K562 (cell line): ENCODE measurements around the gene NUP62. TPM values are rescaled to one million over a fixed set of nuclear protein-coding genes. Genes with fewer than 3 reads are reported as not detected.
A peak's percentile ranks its signal among the peaks of the same experiment; 100 is the strongest.

Experiments used
- ATAC-seq: fragments of 200-7000 bp; cut with Tn5 transposase; 3 replicates; pipeline ENCODE4 v1.9.1; 2020; ENCODE audit warnings: moderate library complexity
- BruUV-seq: library from RNA; stranded (reverse); fragments of 400-500 nt; replicated peaks from 2 replicates; lab custom pipeline; 2021; lab: Mats Ljungman, UMichigan
- CTCF ChIA-PET: fragments of 300-600 bp; formaldehyde crosslinking; extraction: SDS; loops from one replicate; lab custom pipeline; 2021; ENCODE audit warnings: low intra/inter-chr PET ratio; lab: Yijun Ruan, JAX
- POLR2A ChIA-PET: fragments of 300-600, 350-650 bp; sonication (Branson Sonifier 250); formaldehyde crosslinking; extraction: SDS; loops from one replicate; lab custom pipeline; 2021; ENCODE audit warnings: antibody characterized with exemption, inconsistent platforms; lab: Yijun Ruan, JAX
- DNase-seq, 4 experiments: peaks; one replicate each; pipeline versions ENCODE4 v3.0.0 to v3.0.0-alpha.2; 2011 to 2018; ENCODE audit warnings: low spot score in 3 of 4, mixed read lengths in 3 of 4; ENCODE audit errors: extremely low read depth in 1 of 4
- FAIRE-seq: peaks from 2 replicates; lab custom pipeline; 2011; peaks lifted over from hg19 to GRCh38; lab: Jason Lieb, UNC
- H2AFZ ChIP-seq: 2 replicates; pipeline ENCODE4 v1.6.0; 2011; ENCODE audit warnings: low read depth, low read length, control low read depth, inconsistent platforms
- H3K27ac ChIP-seq: fragments of 200-600 bp; 3 replicates; pipeline ENCODE4 v1.8.0; 2011; ENCODE audit warnings: low read depth, mild to moderate bottlenecking, control low read depth, inconsistent platforms, low read length, moderate library complexity, mixed read lengths; ENCODE audit errors: extremely low read depth
- H3K27me3 ChIP-seq, 2 experiments: fragments of 300-600 bp in 1 of 2; 2 replicates in 1 of 2; 3 replicates in 1 of 2; pipeline versions ENCODE4 v1.6.0 to v1.8.0; 2011; ENCODE audit warnings: inconsistent platforms in 2 of 2, low read length in 2 of 2, mild to moderate bottlenecking in 1 of 2, mixed read lengths in 1 of 2, moderate library complexity in 1 of 2; ENCODE audit not compliant: control insufficient read depth in 2 of 2, insufficient read depth in 2 of 2
- H3K36me3 ChIP-seq: fragments of 300-600 bp; 3 replicates; pipeline ENCODE4 v1.8.0; 2011; ENCODE audit warnings: mild to moderate bottlenecking, low read length, inconsistent platforms; ENCODE audit not compliant: control insufficient read depth, insufficient read depth
- H3K4me1 ChIP-seq, 2 experiments: fragments of 200-600 bp in 1 of 2; replicated peaks in 1 of 2; 2 replicates in 1 of 2; 3 replicates in 1 of 2; pipeline versions ENCODE4 v1.5.1 to v1.8.0; 2011; ENCODE audit warnings: inconsistent platforms in 2 of 2, low read length in 2 of 2, mild to moderate bottlenecking in 1 of 2, mixed read lengths in 1 of 2, moderate library complexity in 1 of 2; ENCODE audit not compliant: control insufficient read depth in 2 of 2, insufficient read depth in 2 of 2
- H3K4me2 ChIP-seq: 2 replicates; pipeline ENCODE4 v1.6.1; 2011; ENCODE audit warnings: low read length, control low read depth, inconsistent platforms, mixed read lengths; ENCODE audit not compliant: insufficient read depth
- H3K4me3 ChIP-seq: fragments of 200-600 bp; sonication (generic), shearing (Covaris generic); 2 replicates; pipeline ENCODE4 v1.5.1; 2016; ENCODE audit warnings: control low read depth, inconsistent platforms
- H3K79me2 ChIP-seq: fragments of 200-600 bp; 3 replicates; pipeline ENCODE4 v1.8.0; 2011; ENCODE audit warnings: low read length, inconsistent platforms; ENCODE audit not compliant: control insufficient read depth, insufficient read depth
- H3K9ac ChIP-seq, 2 experiments: 2 replicates each; pipeline versions ENCODE4 v1.6.0 to v1.6.1; 2011; ENCODE audit warnings: low read depth in 2 of 2, low read length in 2 of 2, control low read depth in 1 of 2, inconsistent platforms in 1 of 2, mild to moderate bottlenecking in 1 of 2, mixed read lengths in 1 of 2; ENCODE audit not compliant: insufficient read depth in 1 of 2
- H3K9me1 ChIP-seq: one replicate; pipeline ENCODE4 v1.6.0; 2011; ENCODE audit warnings: inconsistent platforms, mild to moderate bottlenecking, low read length, moderate library complexity; ENCODE audit not compliant: control insufficient read depth, insufficient read depth
- H3K9me3 ChIP-seq: replicated peaks from 2 replicates; pipeline ENCODE4 v1.5.1; 2011; ENCODE audit warnings: low read depth, low read length, inconsistent platforms; ENCODE audit not compliant: control insufficient read depth, insufficient read depth
- H4K20me1 ChIP-seq: replicated peaks from 2 replicates; pipeline ENCODE4 v1.6.1; 2011; ENCODE audit warnings: low read length, inconsistent platforms, mixed read lengths; ENCODE audit not compliant: control insufficient read depth, insufficient read depth
- KDM4B ChIP-seq, 2 experiments: fragments of 450-650 bp in 1 of 2; sonication (generic) in 1 of 2; IDR thresholded peaks; 2 replicates each; pipeline ENCODE4 v1.6.1; 2016 to 2017; ENCODE audit warnings: borderline replicate concordance in 2 of 2, antibody characterized with exemption in 1 of 2, low read depth in 1 of 2, mild to moderate bottlenecking in 1 of 2
- POLR2G ChIP-seq: fragments of 200-400 bp; formaldehyde crosslinking; IDR thresholded peaks from 2 replicates; pipeline ENCODE4 v1.6.1; 2017; ENCODE audit warnings: low read depth, mild to moderate bottlenecking, antibody characterized with exemption, low read length, moderate library complexity
- RCOR1 ChIP-seq, 2 experiments: IDR thresholded peaks; 2 replicates each; pipeline ENCODE4 v1.6.1; 2012; ENCODE audit warnings: low read depth in 2 of 2, low read length in 2 of 2, borderline replicate concordance in 1 of 2, improper control_type of control experiment in 1 of 2
- SMARCA5 ChIP-seq: fragments of 450-650 bp; IDR thresholded peaks from 2 replicates; pipeline ENCODE4 v1.6.1; 2016
- SNIP1 ChIP-seq: fragments of 450-650 bp; IDR thresholded peaks from 2 replicates; pipeline ENCODE4 v1.7.1; 2017; ENCODE audit warnings: low read depth, mild to moderate bottlenecking
- ZNF124 ChIP-seq: sonication (generic); formaldehyde crosslinking; IDR thresholded peaks from 2 replicates; pipeline ENCODE4 v1.8.1; 2022; ENCODE audit warnings: missing genetic modification reagents
- ZNF184 ChIP-seq: sonication (generic); formaldehyde crosslinking; IDR thresholded peaks from 2 replicates; pipeline ENCODE4 v1.5.0; 2020; ENCODE audit warnings: missing genetic modification reagents
- WGBS: fragments of 100-300 bp; shearing (Covaris generic); methylation state at CpG from one replicate; pipeline ENCODE4 v1.1.6; 2016; ENCODE audit warnings: low coverage, mixed read lengths; ENCODE audit not compliant: insufficient coverage; ENCODE audit errors: missing lambda C conversion rate; 5-methylcytosine and 5-hydroxymethylcytosine counted together
- in situ Hi-C: fragments of 300-500 bp; cut with MboI; formaldehyde crosslinking; loops from 4 replicates; pipeline ENCODE4 v1.15.0; 2018; ENCODE audit warnings: inconsistent platforms, mixed read lengths
- intact Hi-C: fragments of 100-400 bp; cut with micrococcal nuclease; formaldehyde crosslinking; loops from 2 replicates; pipeline ENCODE4 v1.14.2; 2022
- polyA plus RNA-seq, 8 experiments: library from polyadenylated mRNA; depleted of rRNA in 4 of 8; stranded (reverse) in 5 of 8; unstranded in 3 of 8; fragments of >200 nt; fragmentation: Nextera tagmentation in 2 of 8; fragmentation: Illumina TruSeq in 1 of 8; extraction: Ambion mirVana in 2 of 8; extraction: Trizol in 1 of 8; gene quantifications; 2 replicates each; pipeline versions ENCODE4 v1.2.1 to v1.2.3, GENCODE V29; 2011 to 2014; ENCODE audit warnings: inconsistent platforms in 1 of 8, missing spikeins in 1 of 8
- total RNA-seq, 7 experiments: library from RNA; depleted of rRNA in 6 of 7; stranded (reverse); fragments of >200 nt in 6 of 7; fragmentation: Illumina TruSeq in 2 of 7; extraction: Trizol in 2 of 7; gene quantifications; 2 replicates each; pipeline versions ENCODE4 v1.2.1 to v1.2.3, GENCODE V29; 2011 to 2021; ENCODE audit warnings: low replicate concordance in 1 of 7
- TF ChIP-seq, protein P1 (sequence below): sonication (generic); formaldehyde crosslinking; IDR thresholded peaks from 2 replicates; pipeline ENCODE4 v1.8.1; 2023; ENCODE audit warnings: mild to moderate bottlenecking, missing genetic modification reagents
- TF ChIP-seq, protein P2 (sequence below), 3 experiments: fragments of 200-800 bp in 1 of 3; sonication (Bioruptor generic) in 1 of 3; sonication (generic) in 1 of 3; formaldehyde crosslinking in 1 of 3; IDR thresholded peaks; 2 replicates each; pipeline versions ENCODE4 v1.6.1 to v1.8.0; 2016 to 2022; ENCODE audit warnings: mild to moderate bottlenecking in 2 of 3, missing compliant biosample characterization in 2 of 3, missing genetic modification characterization in 2 of 3, missing genetic modification reagents in 1 of 3
- TF ChIP-seq, protein P3 (sequence below): fragments of 200-800 bp; sonication (Bioruptor generic); IDR thresholded peaks from 2 replicates; pipeline ENCODE4 v1.6.1; 2017; ENCODE audit warnings: missing genetic modification characterization, missing compliant biosample characterization
- TF ChIP-seq, protein P4 (sequence below): sonication (generic); formaldehyde crosslinking; IDR thresholded peaks from 2 replicates; pipeline ENCODE4 v1.9.0; 2022; ENCODE audit warnings: mild to moderate bottlenecking, missing genetic modification reagents
- TF ChIP-seq, protein P5 (sequence below), 2 experiments: fragments of 450-650 bp; conservative IDR thresholded peaks; 2 replicates each; pipeline ENCODE4 v1.6.1; 2017; ENCODE audit warnings: mild to moderate bottlenecking in 2 of 2, moderate library complexity in 2 of 2

Gene NUP62
- total and polyA plus RNA-seq, 9 of the 15 experiments (the other 6 are each of a cell fraction or from before 2014, with no cell fraction given) = 16.9 to 109 (median 66.0) TPM

DNA sequence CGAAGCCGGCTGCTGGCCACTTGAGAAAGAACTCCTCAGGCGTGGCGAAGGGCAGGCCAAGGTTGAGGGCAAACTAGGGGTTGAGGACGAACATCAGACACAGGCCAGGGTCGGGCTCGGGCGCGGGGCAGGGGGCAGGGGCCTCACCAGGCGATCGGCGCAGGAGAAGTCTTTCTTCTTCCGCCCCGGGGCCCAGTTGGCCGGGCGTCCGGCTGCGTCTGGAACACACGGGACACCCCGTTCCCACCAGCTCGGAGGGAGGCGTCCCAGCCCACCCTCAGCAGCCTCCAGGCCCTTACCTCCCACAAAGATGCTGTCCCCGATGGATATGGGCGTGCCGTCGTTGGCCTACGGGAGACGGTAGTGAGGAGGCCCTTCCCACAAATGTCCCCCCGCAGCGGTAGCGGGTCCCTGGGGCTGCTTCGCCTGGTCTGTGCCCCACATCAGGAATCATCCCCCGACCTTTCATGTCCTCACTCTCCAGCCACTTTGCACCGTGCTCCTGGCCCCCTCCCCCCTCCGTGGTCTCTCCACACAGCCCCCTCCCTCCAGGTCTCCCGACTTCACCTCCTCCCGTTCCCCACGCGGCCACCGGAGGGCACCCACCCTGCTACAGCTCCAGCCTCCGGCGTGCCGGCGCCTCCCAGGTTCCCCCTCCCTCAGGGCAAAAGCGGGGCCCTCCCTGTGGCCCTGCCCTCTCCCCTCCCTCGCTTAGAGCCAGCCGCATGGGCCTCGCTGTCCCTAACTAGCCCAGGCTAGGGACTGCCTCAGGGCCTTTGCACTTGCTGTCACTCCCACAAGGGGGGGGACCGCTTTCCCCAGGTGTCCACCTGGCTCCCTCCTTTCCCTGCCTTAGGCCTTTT lies 66.7 kb downstream of the NUP62 start:
- in situ Hi-C loops (no loop called here), intact Hi-C loops (no loop called here)
- POLR2A ChIA-PET = interaction anchor here (1.5 kb wide), 1 partner anchor 9 kb away, joined by 7 read pairs; no protein-coding TSS in a partner anchor
- DNase-seq = peak; percentile 54 to 83 (median 64)
- peak; percentile 54 for ATAC-seq
- H3K79me2 ChIP-seq = peaks cover 39% of the 10 kb centered on the region
- peaks cover 20 to 81% of the 10 kb centered on the region in 2 experiments; a peak in 4 of 5 replicates for H3K4me1 ChIP-seq
- H3K4me2 ChIP-seq = no peak overlapping the region
- WGBS = 93% methylated on average over 15 of the region's 49 CpGs
- peaks cover 72% of the 10 kb centered on the region for H3K36me3 ChIP-seq
- H2AFZ ChIP-seq = no peak overlapping the region
- peak; percentile 74 for FAIRE-seq
- H3K27ac ChIP-seq = 0 out of 3 replicates have a peak overlapping the region, but pooled peaks have one; percentile 25
- peaks cover 4% of the 10 kb centered on the region for H3K9me1 ChIP-seq
- peak overlapping the region in 1 of 2 experiments; percentile 81; a peak in 2 of 4 replicates for H3K9ac ChIP-seq
- peaks cover 24% of the 10 kb centered on the region; the same call in 1 of the 2 replicates for H4K20me1 ChIP-seq
- CTCF ChIA-PET = no interaction called here
- no peaks in the 10 kb centered on the region for H3K27me3 ChIP-seq
- no peak overlapping the region for H3K4me3 ChIP-seq
- no TSS peak for BruUV-seq
- H3K9me3 ChIP-seq = no peaks in the 10 kb centered on the region
- TF ChIP-seq ZNF124 (CRISPR knock-in tag) (no peak), SMARCA5 (0 out of 2 replicates have a peak, but pooled peaks have one; percentile 47), SNIP1 (no peak), POLR2G (peak; percentile 51), RCOR1 (IDR thresholded peaks at IDR 0.05; ENCODE audit: borderline replicate concordance in 1 of 2, low read depth in 2 of 2, low read length in 2 of 2) (peak in 1 of 2 experiments; percentile 38; a peak in 1 of 4 replicates), ZNF184 (CRISPR knock-in tag) (no peak), KDM4B (IDR thresholded peaks at IDR 0.05; ENCODE audit: borderline replicate concordance in 2 of 2, low read depth in 1 of 2) (0 out of 4 replicates have a peak, but pooled peaks of 1 of the 2 experiments have one; percentile 56)
- TF ChIP-seq, protein P1, sequence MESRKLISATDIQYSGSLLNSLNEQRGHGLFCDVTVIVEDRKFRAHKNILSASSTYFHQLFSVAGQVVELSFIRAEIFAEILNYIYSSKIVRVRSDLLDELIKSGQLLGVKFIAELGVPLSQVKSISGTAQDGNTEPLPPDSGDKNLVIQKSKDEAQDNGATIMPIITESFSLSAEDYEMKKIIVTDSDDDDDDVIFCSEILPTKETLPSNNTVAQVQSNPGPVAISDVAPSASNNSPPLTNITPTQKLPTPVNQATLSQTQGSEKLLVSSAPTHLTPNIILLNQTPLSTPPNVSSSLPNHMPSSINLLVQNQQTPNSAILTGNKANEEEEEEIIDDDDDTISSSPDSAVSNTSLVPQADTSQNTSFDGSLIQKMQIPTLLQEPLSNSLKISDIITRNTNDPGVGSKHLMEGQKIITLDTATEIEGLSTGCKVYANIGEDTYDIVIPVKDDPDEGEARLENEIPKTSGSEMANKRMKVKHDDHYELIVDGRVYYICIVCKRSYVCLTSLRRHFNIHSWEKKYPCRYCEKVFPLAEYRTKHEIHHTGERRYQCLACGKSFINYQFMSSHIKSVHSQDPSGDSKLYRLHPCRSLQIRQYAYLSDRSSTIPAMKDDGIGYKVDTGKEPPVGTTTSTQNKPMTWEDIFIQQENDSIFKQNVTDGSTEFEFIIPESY = peak; percentile 68
- TF ChIP-seq, protein P2, sequence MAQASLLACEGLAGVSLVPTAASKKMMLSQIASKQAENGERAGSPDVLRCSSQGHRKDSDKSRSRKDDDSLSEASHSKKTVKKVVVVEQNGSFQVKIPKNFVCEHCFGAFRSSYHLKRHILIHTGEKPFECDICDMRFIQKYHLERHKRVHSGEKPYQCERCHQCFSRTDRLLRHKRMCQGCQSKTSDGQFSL (CRISPR knock-in tag; IDR thresholded peaks at IDR 0.05) = peak; percentile 74
- TF ChIP-seq, protein P2 (tag; IDR thresholded peaks at IDR 0.05) = no peak
- TF ChIP-seq, protein P3, sequence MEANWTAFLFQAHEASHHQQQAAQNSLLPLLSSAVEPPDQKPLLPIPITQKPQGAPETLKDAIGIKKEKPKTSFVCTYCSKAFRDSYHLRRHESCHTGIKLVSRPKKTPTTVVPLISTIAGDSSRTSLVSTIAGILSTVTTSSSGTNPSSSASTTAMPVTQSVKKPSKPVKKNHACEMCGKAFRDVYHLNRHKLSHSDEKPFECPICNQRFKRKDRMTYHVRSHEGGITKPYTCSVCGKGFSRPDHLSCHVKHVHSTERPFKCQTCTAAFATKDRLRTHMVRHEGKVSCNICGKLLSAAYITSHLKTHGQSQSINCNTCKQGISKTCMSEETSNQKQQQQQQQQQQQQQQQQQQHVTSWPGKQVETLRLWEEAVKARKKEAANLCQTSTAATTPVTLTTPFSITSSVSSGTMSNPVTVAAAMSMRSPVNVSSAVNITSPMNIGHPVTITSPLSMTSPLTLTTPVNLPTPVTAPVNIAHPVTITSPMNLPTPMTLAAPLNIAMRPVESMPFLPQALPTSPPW (CRISPR knock-in tag) = peak; percentile 41
- TF ChIP-seq, protein P4, sequence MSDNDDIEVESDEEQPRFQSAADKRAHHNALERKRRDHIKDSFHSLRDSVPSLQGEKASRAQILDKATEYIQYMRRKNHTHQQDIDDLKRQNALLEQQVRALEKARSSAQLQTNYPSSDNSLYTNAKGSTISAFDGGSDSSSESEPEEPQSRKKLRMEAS = peak; percentile 37
- TF ChIP-seq, protein P5, sequence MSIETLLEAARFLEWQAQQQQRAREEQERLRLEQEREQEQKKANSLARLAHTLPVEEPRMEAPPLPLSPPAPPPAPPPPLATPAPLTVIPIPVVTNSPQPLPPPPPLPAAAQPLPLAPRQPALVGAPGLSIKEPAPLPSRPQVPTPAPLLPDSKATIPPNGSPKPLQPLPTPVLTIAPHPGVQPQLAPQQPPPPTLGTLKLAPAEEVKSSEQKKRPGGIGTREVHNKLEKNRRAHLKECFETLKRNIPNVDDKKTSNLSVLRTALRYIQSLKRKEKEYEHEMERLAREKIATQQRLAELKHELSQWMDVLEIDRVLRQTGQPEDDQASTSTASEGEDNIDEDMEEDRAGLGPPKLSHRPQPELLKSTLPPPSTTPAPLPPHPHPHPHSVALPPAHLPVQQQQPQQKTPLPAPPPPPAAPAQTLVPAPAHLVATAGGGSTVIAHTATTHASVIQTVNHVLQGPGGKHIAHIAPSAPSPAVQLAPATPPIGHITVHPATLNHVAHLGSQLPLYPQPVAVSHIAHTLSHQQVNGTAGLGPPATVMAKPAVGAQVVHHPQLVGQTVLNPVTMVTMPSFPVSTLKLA (conservative IDR thresholded peaks at IDR 0.05) = 0 out of 4 replicates have a peak, but pooled peaks of 1 of the 2 experiments have one; percentile 37
